HG03103 (cell line): ENCODE measurements around the gene GALNT2.

ENCODE experiments used
- ATAC-seq: cut with Tn5 transposase; IDR thresholded peaks from one replicate; pipeline ENCODE4 v1.9.1; 2021; ENCODE audit warnings: low read depth; ENCODE audit not compliant: unreplicated experiment

The GALNT2 gene

DNA sequence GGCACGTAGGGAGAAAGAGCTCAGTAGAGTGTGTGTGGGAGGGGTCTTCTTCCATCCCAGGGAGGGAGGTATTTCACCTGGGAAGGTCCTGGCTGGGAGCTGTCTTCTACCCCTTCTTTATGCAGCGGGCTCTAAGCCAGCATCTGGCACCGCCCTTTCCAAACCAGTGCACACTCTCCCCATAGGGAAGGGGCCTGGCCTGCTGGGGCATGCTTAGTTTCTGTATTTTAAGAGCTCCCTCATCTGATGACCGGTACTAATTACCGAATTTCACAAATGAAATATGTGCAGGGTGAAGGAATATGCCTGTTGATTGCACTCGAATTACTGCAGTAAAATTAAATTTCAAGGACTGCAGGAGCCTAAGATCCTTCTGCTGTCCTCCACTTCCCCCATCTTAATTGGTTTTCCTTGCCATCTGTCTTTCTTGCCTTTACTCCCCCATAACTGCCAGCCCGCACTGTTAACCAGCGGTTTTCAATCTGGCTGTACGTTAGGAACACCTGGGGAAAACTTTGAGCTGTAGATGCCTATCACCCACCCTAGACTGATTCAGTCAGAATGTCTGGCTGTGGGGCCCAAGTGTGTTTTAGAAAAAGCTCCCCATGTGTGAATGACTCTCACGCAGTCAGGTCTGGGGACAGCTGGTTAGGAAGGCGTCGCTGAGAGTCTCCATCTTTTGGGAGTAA, 20.1 kb downstream of the GALNT2 start:
- no peak for ATAC-seq

DNA sequence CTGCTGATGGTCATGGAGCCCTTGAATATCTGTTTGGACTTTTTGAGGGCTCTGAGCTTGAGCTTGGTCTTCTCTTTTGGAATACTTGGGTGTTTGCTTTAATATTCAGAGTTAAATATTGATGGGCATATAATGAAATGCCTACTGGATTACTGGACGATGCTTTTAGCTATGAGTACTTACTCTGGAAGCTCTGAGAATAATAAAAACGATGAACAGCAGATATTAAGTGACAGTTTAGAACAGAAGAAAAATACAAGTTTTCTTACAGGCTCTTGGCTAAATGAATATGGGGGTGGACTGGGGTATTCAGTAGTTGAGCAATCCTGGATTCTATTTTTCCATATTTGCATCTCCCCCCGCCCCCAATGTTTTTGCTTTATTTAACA, 20.7 kb downstream of the GALNT2 start:
- ATAC-seq: no peak

DNA sequence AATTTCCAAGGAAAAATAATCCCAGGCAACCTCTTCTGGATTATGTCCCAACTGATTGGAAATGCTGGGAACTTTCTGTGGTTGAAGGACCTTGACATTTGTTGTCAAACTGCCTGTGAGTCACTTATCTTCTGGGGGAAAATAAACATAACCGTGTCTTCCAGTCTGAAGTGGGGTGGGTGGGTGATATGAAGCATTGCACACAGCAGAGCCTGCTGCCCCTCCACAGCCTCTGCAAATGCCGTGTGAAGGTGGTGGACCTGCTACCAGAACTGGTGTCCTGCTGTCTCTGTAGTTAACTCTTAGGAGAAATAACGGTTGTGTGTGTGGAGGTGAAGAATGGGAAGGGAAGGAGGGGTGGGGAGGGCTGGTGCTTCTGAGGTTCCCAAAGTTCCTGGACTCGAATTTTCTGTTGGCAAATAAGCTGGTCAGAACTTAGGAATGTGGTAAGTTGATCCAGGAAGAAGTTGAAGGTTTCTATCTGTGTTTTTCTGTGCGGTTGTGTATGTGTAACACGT, 23.2 kb downstream of the GALNT2 start:
- ATAC-seq: no peak

DNA sequence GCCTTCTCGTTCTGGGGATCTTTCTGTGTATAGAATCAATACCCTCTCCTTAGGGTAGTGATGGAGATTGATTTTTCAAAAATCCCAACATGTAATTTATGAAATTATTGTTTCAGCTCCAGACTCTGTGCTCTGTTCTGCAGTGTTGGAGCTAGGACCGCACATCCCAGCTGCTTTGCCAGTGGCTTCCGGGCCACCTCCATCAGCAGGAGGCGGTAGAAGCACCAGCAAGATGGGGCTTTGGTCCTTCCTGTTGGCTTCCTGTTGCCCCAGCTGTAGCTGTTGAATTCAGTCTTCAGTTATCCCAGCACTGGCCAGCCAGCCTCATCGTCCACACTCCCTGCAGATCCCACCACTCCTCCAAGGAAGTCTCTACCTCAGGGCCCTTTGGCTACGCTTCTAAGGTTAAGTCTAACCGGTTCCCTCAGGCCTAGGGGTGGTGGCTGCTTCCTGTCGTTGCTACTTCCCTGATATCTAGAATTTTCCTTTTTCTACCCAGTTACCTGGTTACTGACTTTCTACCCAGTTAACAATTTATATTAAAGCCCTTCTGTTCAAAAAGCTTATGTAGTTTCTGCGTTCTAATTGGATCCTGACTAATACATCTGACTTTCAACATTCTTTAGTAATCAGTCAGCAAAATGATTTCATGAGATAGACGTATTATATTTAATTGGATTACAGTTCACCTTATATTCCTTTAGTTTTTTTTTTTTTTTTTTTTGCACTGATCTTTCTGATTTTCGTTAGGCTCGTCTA, 24.6 kb downstream of the GALNT2 start:
- no peak for ATAC-seq

DNA sequence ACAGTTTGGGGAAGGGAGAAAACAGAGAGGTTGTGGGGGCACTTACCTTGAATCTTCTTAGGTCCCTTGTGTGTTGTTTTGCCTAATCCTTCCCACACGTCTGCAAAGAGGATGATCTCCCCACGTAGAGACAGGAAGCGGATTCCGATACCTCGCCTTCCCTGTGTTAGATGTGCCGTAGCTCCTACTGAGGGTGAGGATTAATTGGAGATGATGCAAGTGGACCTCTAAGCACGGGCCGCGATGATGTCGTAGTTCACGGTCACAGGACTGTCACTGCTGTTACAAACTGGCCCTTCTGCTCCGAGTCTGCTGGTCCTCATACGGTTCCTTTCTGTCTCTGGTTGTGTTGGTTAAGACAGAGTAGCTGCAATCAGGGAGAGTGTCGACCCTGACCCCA, 27.7 kb downstream of the GALNT2 start:
- ATAC-seq: no peak

DNA sequence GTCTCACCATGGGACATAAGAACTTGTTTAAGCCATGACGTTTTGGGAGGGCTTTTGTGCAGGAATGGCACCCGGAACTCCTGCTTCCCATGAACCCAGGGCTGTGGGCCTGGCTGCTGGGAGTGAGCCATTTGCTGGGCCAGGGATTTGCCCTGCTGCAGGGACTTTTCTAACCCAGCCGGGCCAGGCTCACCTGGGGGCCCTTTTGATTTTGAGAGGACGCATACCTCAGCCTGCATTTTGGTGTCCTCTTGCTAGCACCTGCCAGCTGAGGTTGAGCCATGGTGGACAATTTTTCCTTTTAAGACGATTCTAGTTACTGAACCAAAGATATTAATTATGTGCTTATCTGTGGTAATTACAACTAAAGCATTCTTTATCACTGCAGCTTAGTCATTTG, 28.9 kb downstream of the GALNT2 start:
- no peak for ATAC-seq

DNA sequence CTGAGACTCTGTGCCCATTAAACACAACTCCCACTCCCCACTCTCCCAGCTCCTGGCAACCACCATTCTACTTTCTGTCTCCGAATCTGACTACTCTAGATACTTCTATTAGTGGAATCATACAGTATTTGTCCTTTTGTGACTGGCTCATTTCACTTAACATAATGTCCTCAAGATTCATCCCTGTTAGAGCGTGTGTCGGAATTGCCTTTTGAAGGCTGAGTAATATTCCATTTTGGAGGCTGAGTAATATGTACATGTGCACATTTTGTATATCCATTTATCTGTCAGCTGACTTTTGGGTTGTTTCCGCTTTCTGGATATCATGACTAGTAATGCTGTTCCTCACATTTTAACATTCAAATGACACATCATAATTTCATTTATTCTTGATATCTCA, 30.3 kb downstream of the GALNT2 start:
- ATAC-seq: no peak

DNA sequence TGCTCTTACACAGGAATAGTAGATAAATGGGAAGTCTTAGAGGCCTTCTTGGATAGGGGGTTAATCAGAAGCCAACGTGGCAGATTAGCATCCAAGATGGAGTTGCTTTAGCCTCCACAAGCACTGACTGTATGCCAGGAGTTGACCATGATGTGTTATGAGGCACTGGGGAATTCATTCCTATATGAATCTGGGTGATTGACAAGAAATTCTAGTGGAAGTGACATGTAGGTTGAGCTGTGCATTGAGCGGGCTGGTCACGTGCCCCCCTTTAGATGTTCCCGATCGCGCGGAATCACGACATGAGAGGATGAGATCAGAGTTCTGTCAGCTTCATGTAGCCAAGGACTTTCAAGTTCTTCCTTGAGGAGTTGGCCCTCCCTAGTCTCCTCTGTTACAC, 31.7 kb downstream of the GALNT2 start:
- no peak for ATAC-seq

DNA sequence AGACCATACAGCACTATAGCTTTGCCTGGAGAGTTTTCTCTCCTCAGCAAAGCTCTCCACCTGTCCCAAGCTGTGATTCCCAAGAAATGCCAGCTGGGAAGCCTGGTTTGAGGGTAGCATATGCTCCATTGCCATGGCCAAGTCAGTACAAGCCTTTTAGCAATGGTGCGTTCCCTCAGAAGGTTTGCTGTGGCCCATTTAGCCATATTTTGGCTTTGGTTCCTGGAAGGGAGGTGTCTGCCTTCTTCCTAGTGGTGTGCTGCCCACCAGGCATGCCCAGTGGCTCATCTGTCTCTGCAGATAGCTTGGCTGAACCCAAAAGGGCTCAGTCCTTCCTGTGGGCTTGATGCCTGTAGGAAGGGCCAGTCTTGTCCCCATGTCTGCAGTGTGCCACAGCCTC, 32.4 kb downstream of the GALNT2 start:
- no peak for ATAC-seq

DNA sequence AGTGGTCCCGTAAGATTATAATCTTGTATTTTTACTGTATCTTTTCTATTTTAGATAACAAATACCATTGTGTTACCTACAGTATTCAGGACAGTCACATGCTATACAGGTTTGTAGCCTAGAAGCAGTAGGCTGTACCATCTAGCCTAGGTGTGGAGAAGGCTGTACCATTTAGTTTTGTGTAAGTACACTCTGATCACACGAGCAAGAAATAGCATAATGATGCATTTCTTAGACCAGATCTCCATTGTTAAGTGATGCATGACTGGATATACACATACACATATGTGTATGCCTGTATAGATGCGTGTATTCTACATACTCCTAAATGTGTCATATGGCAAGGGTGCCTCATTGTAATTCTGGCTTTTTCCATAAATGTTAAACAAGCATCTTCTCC, 33.9 kb downstream of the GALNT2 start:
- ATAC-seq: no peak

DNA sequence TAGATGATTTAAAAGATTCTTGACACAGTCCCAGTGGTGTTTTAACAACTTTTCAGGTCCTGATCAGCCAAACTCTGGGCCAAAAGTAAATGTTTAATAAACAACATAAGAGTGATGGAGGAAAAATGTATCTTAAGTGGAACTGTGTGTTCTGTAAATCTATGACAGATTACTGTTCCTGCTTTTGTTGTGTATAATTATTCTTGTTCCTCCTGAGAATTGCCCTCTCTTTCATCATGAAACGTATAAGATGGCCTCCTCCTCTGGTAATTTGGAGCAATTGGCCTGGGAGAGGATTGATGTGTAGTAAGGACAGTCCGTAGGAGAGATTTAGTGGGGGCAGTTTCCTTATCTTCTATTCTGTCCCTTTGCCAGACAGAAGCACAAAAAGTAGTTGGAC, 34.5 kb downstream of the GALNT2 start:
- no peak for ATAC-seq

DNA sequence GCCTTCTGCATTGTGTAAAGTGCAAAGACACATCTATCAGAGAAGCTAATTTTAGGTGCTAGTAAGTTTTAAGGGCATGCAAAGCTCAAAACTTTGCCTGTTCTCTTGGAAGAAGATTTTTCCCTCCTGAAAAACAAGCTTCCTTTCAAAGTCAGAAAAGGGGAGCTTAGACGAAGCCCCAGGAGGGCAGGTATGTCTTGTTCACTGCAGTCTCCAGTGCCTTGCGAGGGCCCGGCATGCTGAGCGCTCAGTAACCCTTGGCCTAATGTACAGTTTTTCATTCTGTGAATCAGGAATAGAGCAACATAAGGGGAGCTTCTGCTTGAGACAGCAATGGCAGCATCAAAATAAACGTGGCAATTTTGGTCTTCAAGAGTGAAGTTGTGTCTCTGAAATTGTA, 35.0 kb downstream of the GALNT2 start:
- no peak for ATAC-seq

DNA sequence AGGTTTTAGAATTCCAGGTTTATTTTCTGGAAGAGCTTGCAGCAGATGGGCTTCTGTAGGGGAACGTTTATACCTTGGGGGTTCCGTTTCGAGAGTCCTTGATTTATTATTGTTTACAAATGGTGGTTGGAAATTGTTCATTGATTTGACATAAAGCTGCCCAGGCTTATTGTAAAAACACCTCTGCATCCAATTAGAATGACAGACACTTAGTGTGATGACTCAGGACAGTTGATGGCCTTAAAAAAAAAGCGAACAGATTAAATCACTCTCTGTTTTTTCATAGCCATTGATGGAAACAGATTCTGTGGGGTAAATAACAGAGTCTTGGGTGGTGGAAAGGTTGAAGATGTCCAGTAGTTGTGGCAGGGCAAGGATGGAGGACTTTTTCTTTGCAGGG, 35.4 kb downstream of the GALNT2 start:
- no peak for ATAC-seq

DNA sequence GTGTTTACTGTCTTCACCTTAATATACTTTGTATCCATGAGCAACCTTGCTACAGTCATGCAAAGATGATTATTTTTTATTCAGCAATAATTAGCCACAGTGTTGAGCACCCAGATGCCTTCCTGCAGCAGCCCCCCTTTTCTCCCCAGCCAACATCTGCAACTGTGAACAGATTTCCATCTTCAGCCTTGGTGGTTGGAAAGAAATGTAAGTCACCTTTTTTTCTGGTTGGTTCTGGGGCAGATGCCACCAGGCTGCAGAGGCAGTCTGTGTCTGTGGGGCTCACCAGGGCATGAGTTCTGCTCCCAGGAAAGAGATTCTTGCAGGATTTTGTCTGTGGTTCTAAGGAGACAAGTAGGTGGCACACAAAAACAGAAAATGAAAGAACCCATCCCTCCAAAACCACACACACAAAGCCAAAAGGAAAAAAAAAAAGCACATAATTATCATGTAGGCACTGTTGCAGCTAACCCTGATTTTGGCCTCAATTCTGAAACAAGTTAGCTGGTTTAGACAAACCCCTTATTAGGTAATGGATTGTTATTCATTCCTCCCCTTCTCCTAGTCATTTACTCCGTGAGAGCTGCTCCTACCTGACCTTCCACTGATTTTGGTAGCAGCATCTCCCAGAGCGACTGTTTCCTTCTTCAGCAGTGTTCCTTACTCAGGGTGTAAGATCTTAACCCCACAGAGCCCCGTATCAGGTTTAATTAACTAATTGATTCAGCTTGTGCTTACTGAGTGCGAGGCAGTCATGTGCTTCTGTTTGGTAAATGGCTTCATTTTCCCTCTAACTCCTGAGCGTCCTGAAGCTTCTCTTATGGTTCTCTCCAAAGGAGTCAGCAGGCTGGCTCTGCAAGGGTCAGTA, 36.5 kb downstream of the GALNT2 start:
- ATAC-seq: no peak

DNA sequence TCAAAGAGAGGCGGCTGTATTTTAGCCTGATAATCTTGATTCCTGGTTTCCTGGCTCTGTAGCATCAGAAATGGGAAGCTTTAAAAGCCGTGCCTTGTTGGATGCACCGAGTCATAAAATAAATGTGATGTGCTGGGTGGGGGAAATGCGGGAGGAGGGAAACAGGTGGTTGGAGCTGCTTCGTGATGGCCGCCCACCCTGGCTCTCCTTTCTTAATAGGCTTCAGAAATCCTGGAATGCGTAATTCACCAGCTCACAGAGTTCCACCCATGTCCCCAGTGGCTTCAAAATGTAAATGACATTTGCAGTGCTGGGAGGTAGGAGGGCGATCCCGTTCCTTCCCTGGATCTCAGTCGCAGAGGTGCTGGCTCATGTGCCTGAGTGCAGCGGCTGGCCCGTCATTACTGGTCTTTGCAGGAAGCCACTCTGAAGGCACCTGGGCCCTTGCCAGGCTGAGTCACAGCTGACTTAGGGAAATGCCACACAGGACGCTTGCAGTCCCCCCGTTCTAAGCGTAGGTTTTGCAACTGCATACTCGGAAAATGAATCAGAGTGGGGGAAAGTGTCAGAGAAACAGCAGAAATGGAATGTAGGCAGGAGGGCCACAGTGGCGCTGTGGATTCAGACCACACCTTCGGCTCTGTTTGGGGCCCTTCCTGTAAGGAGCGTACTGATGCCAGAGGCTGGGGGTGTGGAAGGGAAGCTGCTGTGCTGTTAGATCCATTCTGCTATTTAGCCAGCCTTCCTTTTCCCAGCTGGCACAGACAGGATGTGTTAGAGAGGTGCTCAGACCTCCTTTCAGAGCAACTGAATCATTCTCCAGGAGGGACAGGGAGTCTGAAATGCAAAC, 37.6 kb downstream of the GALNT2 start:
- no peak for ATAC-seq

DNA sequence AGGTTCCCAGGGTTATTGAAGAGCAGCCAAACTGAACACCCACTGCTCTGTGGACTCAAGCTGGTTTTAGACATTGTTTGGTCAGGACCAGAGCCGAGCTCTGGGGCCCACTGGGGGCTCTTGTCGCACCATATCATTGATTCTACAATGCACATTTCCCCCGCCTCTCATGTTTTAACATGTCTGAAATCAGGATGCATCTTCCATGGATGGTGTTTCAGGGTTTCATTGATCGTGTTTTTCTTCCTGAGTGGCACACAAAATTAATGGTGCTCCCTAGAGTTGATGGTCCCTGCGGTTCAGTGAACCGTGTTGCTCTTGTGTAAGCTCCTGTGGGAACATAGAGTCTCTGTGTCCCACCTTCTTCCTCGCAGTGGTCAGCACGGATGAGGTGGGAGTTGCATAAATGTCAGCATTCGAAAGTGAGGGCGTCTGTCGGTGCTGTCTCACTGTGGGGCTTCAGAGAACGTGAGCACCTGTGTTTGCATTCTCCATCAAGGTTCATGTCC, 38.3 kb downstream of the GALNT2 start:
- no peak for ATAC-seq

DNA sequence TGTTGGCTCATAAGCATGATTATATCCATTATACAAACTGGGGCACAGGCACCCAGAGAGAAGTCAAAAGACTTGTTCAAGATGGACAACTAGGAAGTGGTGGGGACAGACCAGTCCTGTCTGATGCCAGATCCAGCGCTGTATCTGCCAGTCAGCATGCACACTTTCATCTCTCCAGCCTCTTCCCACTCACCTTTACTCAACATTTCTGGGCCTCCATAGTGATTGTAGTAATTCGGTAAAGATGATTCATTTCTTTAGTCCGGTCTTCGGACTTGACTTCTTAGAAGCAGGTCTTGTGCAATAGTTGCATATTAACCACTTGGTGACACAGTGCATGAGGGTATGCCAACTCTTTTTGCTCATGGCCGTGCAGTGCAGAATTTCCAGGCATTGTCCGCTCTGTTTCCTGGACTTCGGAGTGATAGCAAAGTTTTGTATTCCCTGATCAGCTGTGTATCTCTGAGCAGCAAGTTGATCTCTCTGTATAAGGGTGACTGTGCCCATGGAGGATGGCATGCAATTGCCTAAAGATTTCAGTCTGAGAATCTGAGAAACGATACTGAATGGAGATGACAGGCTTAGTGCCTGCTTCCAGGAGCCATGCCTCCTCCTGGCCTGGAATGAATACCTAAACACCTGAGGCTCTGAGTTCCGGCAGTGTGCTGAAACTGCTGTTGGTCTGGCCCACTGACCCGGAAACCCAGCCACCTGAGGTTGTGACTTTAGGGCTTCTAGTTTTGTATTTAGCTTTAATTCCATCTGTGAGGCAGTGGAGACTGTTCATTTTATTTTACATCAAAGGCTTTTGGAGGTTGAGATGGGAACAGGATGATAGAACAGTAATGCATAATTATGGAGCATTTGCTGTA, 39.0 kb downstream of the GALNT2 start:
- no peak for ATAC-seq

DNA sequence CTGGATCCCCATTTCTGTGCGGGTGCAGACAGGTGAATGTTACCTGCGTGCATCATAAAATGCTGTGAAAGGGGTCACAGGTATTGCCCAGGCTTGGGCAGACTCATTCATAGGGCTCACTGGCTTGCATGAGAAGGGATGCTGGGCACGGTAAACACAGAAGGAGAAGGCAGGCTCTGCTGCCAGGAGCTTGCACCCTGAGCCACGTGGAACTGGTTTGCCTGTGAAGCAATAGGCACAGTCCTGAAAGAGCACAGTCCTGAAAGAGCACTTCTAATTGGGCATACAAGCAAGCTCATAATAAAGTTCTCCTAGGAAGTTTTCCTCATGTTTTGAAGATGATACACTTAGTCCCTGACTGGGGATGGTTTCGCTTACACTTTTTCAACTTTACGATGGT, 40.9 kb downstream of the GALNT2 start:
- ATAC-seq: no peak

DNA sequence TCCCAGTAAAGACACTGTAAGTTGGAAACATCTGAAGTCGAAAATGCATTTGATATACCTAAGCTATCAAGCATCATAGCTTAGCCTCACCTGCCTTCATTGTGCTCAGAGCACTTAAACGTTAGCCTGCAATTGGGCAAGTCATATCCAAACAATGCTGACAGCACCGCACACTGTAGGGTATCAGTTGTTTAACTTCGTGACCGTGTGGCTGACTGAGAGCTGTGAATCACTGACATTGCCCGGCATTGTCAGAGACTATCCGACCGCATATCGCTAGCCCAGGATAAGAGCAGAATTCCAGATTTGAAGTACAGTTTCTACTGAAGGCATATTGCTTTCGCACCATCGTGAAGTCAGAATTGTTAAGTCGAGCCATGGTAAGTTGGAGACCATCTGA, 41.5 kb downstream of the GALNT2 start:
- no peak for ATAC-seq
